ENCODE data around the gene PHF14.

The PHF14 gene

GRCh38 chr7:11170863-11171568 lies 197.3 kb downstream of the PHF14 start:
- H3K27ac ChIP-seq (ENCODE audit: low read length, poor library complexity, severe bottlenecking) = no peak overlapping the region
- H2BK120ac ChIP-seq (ENCODE audit: low read depth, low read length) = no peak overlapping the region
- no peaks in the 10 kb centered on the region for H3K4me1 ChIP-seq (ENCODE audit: control insufficient read depth, insufficient read depth, low read depth, low read length)
- H2BK15ac ChIP-seq (ENCODE audit: low read depth, poor library complexity, severe bottlenecking) = no peak overlapping the region
- H3K23ac ChIP-seq (ENCODE audit: low read length in 2 of 2) = no peak overlapping the region
- no peak overlapping the region for H3K18ac ChIP-seq (ENCODE audit: low read depth in 1 of 2, low read length in 2 of 2)
- no peak overlapping the region for H3K4me3 ChIP-seq (ENCODE audit: insufficient read depth in 1 of 2, low read depth in 1 of 2, low read length in 2 of 2)
- H2AK5ac ChIP-seq (ENCODE audit: low read length, severe bottlenecking) = no peak overlapping the region
- no peaks in the 10 kb centered on the region for H3K9me3 ChIP-seq (ENCODE audit: control insufficient read depth, low read length)
- no peaks in the 10 kb centered on the region for H3K79me1 ChIP-seq (replicated peaks; ENCODE audit: low read length, poor library complexity, severe bottlenecking)
- H2BK5ac ChIP-seq (ENCODE audit: low read depth, low read length, poor library complexity, severe bottlenecking) = no peak overlapping the region
- no peaks in the 10 kb centered on the region for H3K27me3 ChIP-seq (ENCODE audit: control insufficient read depth in 1 of 2, insufficient read depth in 1 of 2, low read length in 2 of 2)
- no CpG with 5 or more reads among the region's 4 CpGs for WGBS
- H2AFZ ChIP-seq (ENCODE audit: low read depth, low read length) = no peak overlapping the region
- H4K8ac ChIP-seq (ENCODE audit: low read length) = no peak overlapping the region
- no peak for DNase-seq
- no peak overlapping the region for H3K14ac ChIP-seq (ENCODE audit: low read length in 2 of 2)
- H3K4me2 ChIP-seq (ENCODE audit: low read length, poor library complexity, severe bottlenecking) = no peak overlapping the region
- H4K91ac ChIP-seq (ENCODE audit: low read length) = no peak overlapping the region
- no peak overlapping the region for H3K9ac ChIP-seq (ENCODE audit: low read length)
- H2BK12ac ChIP-seq (ENCODE audit: low read length in 2 of 2) = no peak overlapping the region
- no peak overlapping the region for H3K4ac ChIP-seq (ENCODE audit: low read depth in 1 of 2, low read length in 2 of 2)
- no peaks in the 10 kb centered on the region for H3K36me3 ChIP-seq (ENCODE audit: control insufficient read depth in 1 of 2, insufficient read depth in 2 of 2, low read depth in 1 of 2, low read length in 2 of 2)

- H3K9ac ChIP-seq (ENCODE audit: low read length) = no peak overlapping the region
- H3K4me3 ChIP-seq (ENCODE audit: insufficient read depth in 1 of 2, low read depth in 1 of 2, low read length in 2 of 2) = no peak overlapping the region
- H2BK12ac ChIP-seq (ENCODE audit: low read length in 2 of 2) = no peak overlapping the region
- no peak overlapping the region for H3K18ac ChIP-seq (ENCODE audit: low read depth in 1 of 2, low read length in 2 of 2)
- H2BK5ac ChIP-seq (ENCODE audit: low read depth, low read length, poor library complexity, severe bottlenecking) = no peak overlapping the region
- H3K27me3 ChIP-seq (ENCODE audit: control insufficient read depth in 1 of 2, insufficient read depth in 1 of 2, low read length in 2 of 2) = no peaks in the 10 kb centered on the region
- no peak overlapping the region for H2AK5ac ChIP-seq (ENCODE audit: low read length, severe bottlenecking)
- no peak for DNase-seq
- H3K23ac ChIP-seq (ENCODE audit: low read length in 2 of 2) = no peak overlapping the region
- H3K4ac ChIP-seq (ENCODE audit: low read depth in 1 of 2, low read length in 2 of 2) = no peak overlapping the region
- H4K91ac ChIP-seq (ENCODE audit: low read length) = no peak overlapping the region
- H3K27ac ChIP-seq (ENCODE audit: low read length, poor library complexity, severe bottlenecking) = no peak overlapping the region
- no peaks in the 10 kb centered on the region for H3K4me1 ChIP-seq (ENCODE audit: control insufficient read depth, insufficient read depth, low read depth, low read length)
- no peaks in the 10 kb centered on the region for H3K36me3 ChIP-seq (ENCODE audit: control insufficient read depth in 1 of 2, insufficient read depth in 2 of 2, low read depth in 1 of 2, low read length in 2 of 2)
- H3K14ac ChIP-seq (ENCODE audit: low read length in 2 of 2) = no peak overlapping the region
- H3K4me2 ChIP-seq (ENCODE audit: low read length, poor library complexity, severe bottlenecking) = no peak overlapping the region
- WGBS = 100% methylated on average over 1 of the region's 5 CpGs
- no peak overlapping the region for H4K8ac ChIP-seq (ENCODE audit: low read length)
- no peaks in the 10 kb centered on the region for H3K9me3 ChIP-seq (ENCODE audit: control insufficient read depth, low read length)
- no peak overlapping the region for H2BK120ac ChIP-seq (ENCODE audit: low read depth, low read length)
- no peaks in the 10 kb centered on the region for H3K79me1 ChIP-seq (replicated peaks; ENCODE audit: low read length, poor library complexity, severe bottlenecking)
- no peak overlapping the region for H2AFZ ChIP-seq (ENCODE audit: low read depth, low read length)
- no peak overlapping the region for H2BK15ac ChIP-seq (ENCODE audit: low read depth, poor library complexity, severe bottlenecking)
These were observed 198.0 kb downstream of the PHF14 start for GRCh38 chr7:11171569-11172192.

- no peak overlapping the region for H3K4me3 ChIP-seq (ENCODE audit: insufficient read depth in 1 of 2, low read depth in 1 of 2, low read length in 2 of 2)
- H2BK15ac ChIP-seq (ENCODE audit: low read depth, poor library complexity, severe bottlenecking) = no peak overlapping the region
- H2BK12ac ChIP-seq (ENCODE audit: low read length in 2 of 2) = no peak overlapping the region
- H4K8ac ChIP-seq (ENCODE audit: low read length) = no peak overlapping the region
- H3K4ac ChIP-seq (ENCODE audit: low read depth in 1 of 2, low read length in 2 of 2) = no peak overlapping the region
- no peak overlapping the region for H2AFZ ChIP-seq (ENCODE audit: low read depth, low read length)
- no peak for DNase-seq
- no peak overlapping the region for H2BK120ac ChIP-seq (ENCODE audit: low read depth, low read length)
- H3K18ac ChIP-seq (ENCODE audit: low read depth in 1 of 2, low read length in 2 of 2) = no peak overlapping the region
- no peaks in the 10 kb centered on the region for H3K4me1 ChIP-seq (ENCODE audit: control insufficient read depth, insufficient read depth, low read depth, low read length)
- H3K4me2 ChIP-seq (ENCODE audit: low read length, poor library complexity, severe bottlenecking) = no peak overlapping the region
- H3K36me3 ChIP-seq (ENCODE audit: control insufficient read depth in 1 of 2, insufficient read depth in 2 of 2, low read depth in 1 of 2, low read length in 2 of 2) = no peaks in the 10 kb centered on the region
- H3K9ac ChIP-seq (ENCODE audit: low read length) = no peak overlapping the region
- no peaks in the 10 kb centered on the region for H3K9me3 ChIP-seq (ENCODE audit: control insufficient read depth, low read length)
- no peak overlapping the region for H3K23ac ChIP-seq (ENCODE audit: low read length in 2 of 2)
- H3K79me1 ChIP-seq (replicated peaks; ENCODE audit: low read length, poor library complexity, severe bottlenecking) = no peaks in the 10 kb centered on the region
- no peak overlapping the region for H4K91ac ChIP-seq (ENCODE audit: low read length)
- H3K27ac ChIP-seq (ENCODE audit: low read length, poor library complexity, severe bottlenecking) = no peak overlapping the region
- no peak overlapping the region for H2AK5ac ChIP-seq (ENCODE audit: low read length, severe bottlenecking)
- no peak overlapping the region for H3K14ac ChIP-seq (ENCODE audit: low read length in 2 of 2)
- no peak overlapping the region for H2BK5ac ChIP-seq (ENCODE audit: low read depth, low read length, poor library complexity, severe bottlenecking)
- WGBS = 98% methylated on average over 2 of the region's 4 CpGs
- no peaks in the 10 kb centered on the region for H3K27me3 ChIP-seq (ENCODE audit: control insufficient read depth in 1 of 2, insufficient read depth in 1 of 2, low read length in 2 of 2)
These were observed 199.2 kb downstream of the PHF14 start for GRCh38 chr7:11172835-11173234.

DNA sequence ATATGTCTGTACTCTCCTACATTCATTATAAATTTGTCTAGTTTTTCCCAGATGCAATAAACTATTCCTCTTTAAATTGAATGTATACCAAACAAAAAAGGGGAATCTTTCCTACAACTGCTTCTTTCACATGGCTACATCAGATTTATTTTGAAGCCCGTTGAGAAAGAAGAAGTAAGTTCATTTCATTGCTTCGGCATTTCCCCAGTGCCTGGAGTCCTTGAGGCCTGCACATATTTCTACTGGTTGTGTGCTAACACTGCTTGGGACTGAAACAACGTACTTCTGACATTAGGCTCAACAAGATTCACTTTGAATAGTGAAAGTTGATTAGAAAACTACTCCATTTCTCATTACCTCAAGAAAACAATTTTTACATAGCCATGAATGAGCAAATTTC lies 201.7 kb downstream of the PHF14 start:
- no peak overlapping the region for H2AFZ ChIP-seq (ENCODE audit: low read depth, low read length)
- no peak overlapping the region for H4K91ac ChIP-seq (ENCODE audit: low read length)
- H3K9me3 ChIP-seq (ENCODE audit: control insufficient read depth, low read length) = no peaks in the 10 kb centered on the region
- H3K4me1 ChIP-seq (ENCODE audit: control insufficient read depth, insufficient read depth, low read depth, low read length) = no peaks in the 10 kb centered on the region
- H3K27ac ChIP-seq (ENCODE audit: low read length, poor library complexity, severe bottlenecking) = no peak overlapping the region
- H2AK5ac ChIP-seq (ENCODE audit: low read length, severe bottlenecking) = no peak overlapping the region
- no peak overlapping the region for H3K9ac ChIP-seq (ENCODE audit: low read length)
- no peak overlapping the region for H3K4me2 ChIP-seq (ENCODE audit: low read length, poor library complexity, severe bottlenecking)
- H3K23ac ChIP-seq (ENCODE audit: low read length in 2 of 2) = no peak overlapping the region
- no peak overlapping the region for H3K18ac ChIP-seq (ENCODE audit: low read depth in 1 of 2, low read length in 2 of 2)
- H2BK120ac ChIP-seq (ENCODE audit: low read depth, low read length) = no peak overlapping the region
- no peaks in the 10 kb centered on the region for H3K27me3 ChIP-seq (ENCODE audit: control insufficient read depth in 1 of 2, insufficient read depth in 1 of 2, low read length in 2 of 2)
- no peak overlapping the region for H4K8ac ChIP-seq (ENCODE audit: low read length)
- no peak overlapping the region for H3K4ac ChIP-seq (ENCODE audit: low read depth in 1 of 2, low read length in 2 of 2)
- H3K4me3 ChIP-seq (ENCODE audit: insufficient read depth in 1 of 2, low read depth in 1 of 2, low read length in 2 of 2) = no peak overlapping the region
- H2BK5ac ChIP-seq (ENCODE audit: low read depth, low read length, poor library complexity, severe bottlenecking) = no peak overlapping the region
- no peak for DNase-seq
- WGBS = 87% methylated on average over 3 of the region's 3 CpGs
- no peak overlapping the region for H2BK12ac ChIP-seq (ENCODE audit: low read length in 2 of 2)
- H3K36me3 ChIP-seq (ENCODE audit: control insufficient read depth in 1 of 2, insufficient read depth in 2 of 2, low read depth in 1 of 2, low read length in 2 of 2) = no peaks in the 10 kb centered on the region
- H3K14ac ChIP-seq (ENCODE audit: low read length in 2 of 2) = no peak overlapping the region
- H3K79me1 ChIP-seq (replicated peaks; ENCODE audit: low read length, poor library complexity, severe bottlenecking) = no peaks in the 10 kb centered on the region
- H2BK15ac ChIP-seq (ENCODE audit: low read depth, poor library complexity, severe bottlenecking) = no peak overlapping the region
